H1 (cell line): Measurements from ENCODE around the gene CDC42EP4. TPM values are rescaled to one million over a fixed set of nuclear protein-coding genes. Genes with fewer than 3 reads are reported as not detected.

ENCODE experiments used
- CTCF ChIA-PET: fragments of 300-600 bp; sonication (Branson Sonifier 250); formaldehyde crosslinking; loops from one replicate; lab custom pipeline; 2021; ENCODE audit not compliant: partially characterized antibody; lab: Charles Lee
- POLR2A ChIA-PET: fragments of 300-600 bp; sonication (Branson Sonifier 250); formaldehyde crosslinking; loops from one replicate; lab custom pipeline; 2021; ENCODE audit warnings: inconsistent platforms; ENCODE audit not compliant: partially characterized antibody; lab: Charles Lee
- DNase-seq, 2 experiments: peaks; one replicate each; pipeline versions ENCODE4 v3.0.0 to v3.0.0-alpha.2; 2010 to 2022; ENCODE audit warnings: low spot score in 2 of 2, low read depth in 1 of 2, mixed read lengths in 1 of 2
- FAIRE-seq: peaks from 2 replicates; lab custom pipeline; 2011; peaks lifted over from hg19 to GRCh38; lab: Jason Lieb, UNC
- H2AFZ ChIP-seq: 2 replicates; pipeline ENCODE4 v1.8.1; 2012; ENCODE audit warnings: low read length, inconsistent platforms
- H2AK5ac ChIP-seq: 2 replicates; pipeline ENCODE4 v1.6.1; 2013; ENCODE audit warnings: low read depth, low read length
- H2BK120ac ChIP-seq: replicated peaks from 2 replicates; pipeline ENCODE3; 2013; ENCODE audit warnings: low read depth, low read length, inconsistent platforms
- H2BK12ac ChIP-seq: 2 replicates; pipeline ENCODE4 v1.6.1; 2013; ENCODE audit warnings: low read depth, low read length
- H2BK15ac ChIP-seq: 2 replicates; pipeline ENCODE4 v1.6.1; 2013; ENCODE audit warnings: low read length
- H2BK20ac ChIP-seq: 2 replicates; pipeline ENCODE4 v1.6.1; 2013; ENCODE audit warnings: low read length
- H2BK5ac ChIP-seq: 2 replicates; pipeline ENCODE4 v1.6.1; 2013; ENCODE audit warnings: low read depth, low read length
- H3K14ac ChIP-seq: 2 replicates; pipeline ENCODE4 v1.6.1; 2013; ENCODE audit warnings: inconsistent platforms; ENCODE audit not compliant: insufficient read length
- H3K18ac ChIP-seq: 2 replicates; pipeline ENCODE4 v1.6.1; 2013; ENCODE audit warnings: low read length; ENCODE audit errors: extremely low read depth
- H3K23ac ChIP-seq: 2 replicates; pipeline ENCODE4 v1.6.1; 2013; ENCODE audit warnings: inconsistent platforms; ENCODE audit not compliant: insufficient read length
- H3K23me2 ChIP-seq: 2 replicates; pipeline ENCODE4 v1.6.1; 2013; ENCODE audit warnings: low read depth, low read length
- H3K27ac ChIP-seq: 2 replicates; pipeline ENCODE4 v1.6.1; 2011; ENCODE audit warnings: low read depth, low read length, inconsistent platforms
- H3K27me3 ChIP-seq, 4 experiments: replicated peaks in 1 of 4; 1 replicate in 1 of 4; 2 replicates in 3 of 4; pipeline versions ENCODE4 v1.6.1 to v1.8.1; 2011 to 2013; ENCODE audit warnings: low read length in 3 of 4, mild to moderate bottlenecking in 3 of 4, inconsistent platforms in 2 of 4, mixed read lengths in 2 of 4, moderate library complexity in 1 of 4; ENCODE audit not compliant: control insufficient read depth in 3 of 4, insufficient read depth in 3 of 4; ENCODE audit errors: extremely low read depth in 1 of 4
- H3K36me3 ChIP-seq, 4 experiments: 2 replicates each; pipeline versions ENCODE4 v1.6.1 to v1.8.1; 2011 to 2013; ENCODE audit warnings: mild to moderate bottlenecking in 4 of 4, low read length in 3 of 4, moderate library complexity in 2 of 4, control low read depth in 1 of 4, inconsistent platforms in 1 of 4; ENCODE audit not compliant: insufficient read depth in 4 of 4, control insufficient read depth in 2 of 4
- H3K4ac ChIP-seq: replicated peaks from 2 replicates; pipeline ENCODE3; 2013; ENCODE audit warnings: low read length, low read depth, mixed read lengths, inconsistent platforms; ENCODE audit not compliant: insufficient read length
- H3K4me1 ChIP-seq, 4 experiments: replicated peaks in 1 of 4; 1 replicate in 1 of 4; 2 replicates in 3 of 4; pipeline versions ENCODE4 v1.6.1 to v1.8.1; 2011 to 2013; ENCODE audit warnings: low read length in 3 of 4, inconsistent platforms in 2 of 4, mixed read lengths in 1 of 4; ENCODE audit not compliant: insufficient read depth in 4 of 4, control insufficient read depth in 3 of 4
- H3K4me2 ChIP-seq, 2 experiments: 2 replicates each; pipeline versions ENCODE4 v1.6.1 to v1.8.1; 2011 to 2013; ENCODE audit warnings: low read depth in 2 of 2, low read length in 2 of 2, control low read depth in 1 of 2, inconsistent platforms in 1 of 2, mild to moderate bottlenecking in 1 of 2; ENCODE audit not compliant: insufficient read depth in 1 of 2
- H3K4me3 ChIP-seq, 4 experiments: fragments of 200-600, 300-600 bp in 1 of 4; sonication (generic), shearing (Covaris generic), sonication (Bioruptor Twin) in 1 of 4; 2 replicates each; pipeline versions ENCODE4 v1.5.1 to v1.8.1; 2011 to 2016; ENCODE audit warnings: low read length in 4 of 4, low read depth in 3 of 4, control low read depth in 2 of 4, inconsistent platforms in 2 of 4, mild to moderate bottlenecking in 2 of 4, mixed read lengths in 1 of 4, moderate library complexity in 1 of 4; ENCODE audit not compliant: insufficient read depth in 2 of 4; ENCODE audit errors: extremely low read depth in 1 of 4
- H3K56ac ChIP-seq: replicated peaks from 2 replicates; pipeline ENCODE3; 2013; ENCODE audit warnings: low read depth, mild to moderate bottlenecking, mixed read lengths, low read length, inconsistent platforms; ENCODE audit not compliant: insufficient read length
- H3K79me1 ChIP-seq: 2 replicates; pipeline ENCODE4 v1.6.1; 2013; ENCODE audit warnings: low read depth, low read length, control low read depth
- H3K79me2 ChIP-seq, 2 experiments: 2 replicates each; pipeline versions ENCODE4 v1.6.1 to v1.8.1; 2012 to 2013; ENCODE audit warnings: low read length in 2 of 2, mild to moderate bottlenecking in 2 of 2, inconsistent platforms in 1 of 2; ENCODE audit not compliant: insufficient read depth in 2 of 2, control insufficient read depth in 1 of 2
- H3K9ac ChIP-seq, 4 experiments: replicated peaks in 1 of 4; 1 replicate in 1 of 4; 2 replicates in 3 of 4; pipeline versions ENCODE4 v1.6.1 to v1.8.1; 2011 to 2013; ENCODE audit warnings: low read depth in 3 of 4, low read length in 3 of 4, control low read depth in 2 of 4, mild to moderate bottlenecking in 2 of 4, moderate library complexity in 2 of 4, inconsistent platforms in 1 of 4; ENCODE audit errors: extremely low read depth in 1 of 4
- H3K9me3 ChIP-seq, 2 experiments: 2 replicates each; pipeline versions ENCODE4 v1.6.1 to v1.8.1; 2012 to 2013; ENCODE audit warnings: mild to moderate bottlenecking in 2 of 2, moderate library complexity in 2 of 2, control low read depth in 1 of 2, inconsistent platforms in 1 of 2, low read depth in 1 of 2, low read length in 1 of 2, mixed read lengths in 1 of 2; ENCODE audit not compliant: insufficient read depth in 2 of 2
- H4K20me1 ChIP-seq, 2 experiments: replicated peaks in 1 of 2; 2 replicates each; pipeline versions ENCODE3 to v1.8.1; 2011 to 2013; ENCODE audit warnings: inconsistent platforms in 2 of 2, low read length in 2 of 2, mild to moderate bottlenecking in 1 of 2; ENCODE audit not compliant: insufficient read depth in 2 of 2, control insufficient read depth in 1 of 2
- H4K5ac ChIP-seq: 2 replicates; pipeline ENCODE4 v1.6.1; 2013; ENCODE audit warnings: low read length, low read depth, mixed read lengths, inconsistent platforms; ENCODE audit not compliant: insufficient read length
- H4K8ac ChIP-seq: 2 replicates; pipeline ENCODE4 v1.8.0; 2013; ENCODE audit warnings: mild to moderate bottlenecking, moderate library complexity, low read length, inconsistent platforms; ENCODE audit not compliant: insufficient read depth; ENCODE audit errors: extremely low read depth
- H4K91ac ChIP-seq: replicated peaks from 2 replicates; pipeline ENCODE3; 2013; ENCODE audit warnings: low read length, mixed read lengths, inconsistent platforms; ENCODE audit not compliant: insufficient read length
- BACH1 ChIP-seq: IDR thresholded peaks from 2 replicates; pipeline ENCODE4 v1.6.1; 2012; ENCODE audit warnings: low read length, improper control_type of control experiment
- CBX8 ChIP-seq: fragments of 300-800, 300-1000 bp; sonication (generic); IDR thresholded peaks from 2 replicates; pipeline ENCODE4 v1.7.1; 2016; ENCODE audit warnings: low read depth, low read length, borderline replicate concordance
- EP300 ChIP-seq, 2 experiments: IDR thresholded peaks; 1 replicate in 1 of 2; 2 replicates in 1 of 2; pipeline ENCODE4 v1.6.1; 2011 to 2012; ENCODE audit warnings: low read depth in 2 of 2, low read length in 2 of 2, mild to moderate bottlenecking in 2 of 2, borderline replicate concordance in 1 of 2, inconsistent platforms in 1 of 2, moderate library complexity in 1 of 2
- FOSL1 ChIP-seq: IDR thresholded peaks from 2 replicates; pipeline ENCODE4 v1.6.1; 2011; ENCODE audit warnings: mild to moderate bottlenecking, low read depth, low read length, moderate library complexity; ENCODE audit not compliant: insufficient read depth
- JUND ChIP-seq: IDR thresholded peaks from 2 replicates; pipeline ENCODE4 v1.6.1; 2011; ENCODE audit warnings: mild to moderate bottlenecking, improper control_type of control experiment, low read length
- MAFK ChIP-seq: IDR thresholded peaks from 2 replicates; pipeline ENCODE4 v1.6.1; 2012; ENCODE audit warnings: low read depth, mild to moderate bottlenecking, improper control_type of control experiment, low read length
- NRF1 ChIP-seq: IDR thresholded peaks from 2 replicates; pipeline ENCODE4 v1.6.1; 2011; ENCODE audit warnings: mild to moderate bottlenecking, low read depth, low read length, improper control_type of control experiment
- POU5F1 ChIP-seq: IDR thresholded peaks from 2 replicates; pipeline ENCODE4 v1.6.1; 2011; ENCODE audit warnings: low read depth, mild to moderate bottlenecking, low read length, moderate library complexity
- SIN3A ChIP-seq, 2 experiments: IDR thresholded peaks in 1 of 2; conservative IDR thresholded peaks in 1 of 2; 2 replicates each; pipeline ENCODE4 v1.6.1; 2011 to 2012; ENCODE audit warnings: low read length in 2 of 2, improper control_type of control experiment in 1 of 2, low read depth in 1 of 2, mild to moderate bottlenecking in 1 of 2
- USF2 ChIP-seq: IDR thresholded peaks from 2 replicates; pipeline ENCODE4 v1.6.1; 2011; ENCODE audit warnings: low read length, improper control_type of control experiment
- WGBS, 2 experiments: shearing (Covaris generic) in 1 of 2; methylation state at CpG; one replicate each; pipeline versions ENCODE4 v1.1.6 to v1.1.7; 2013 to 2015; ENCODE audit warnings: low lambda C conversion rate in 2 of 2, mixed read lengths in 2 of 2, inconsistent platforms in 1 of 2, low coverage in 1 of 2, missing lambda C conversion rate in 1 of 2; ENCODE audit not compliant: insufficient replicate concordance in 2 of 2, insufficient coverage in 1 of 2, insufficient read length in 1 of 2; ENCODE audit errors: extremely low coverage in 1 of 2, missing lambda C conversion rate in 1 of 2; 5-methylcytosine and 5-hydroxymethylcytosine counted together
- polyA plus RNA-seq, 7 experiments: library from polyadenylated mRNA; depleted of rRNA in 3 of 7; stranded (reverse) in 5 of 7; unstranded in 2 of 7; fragments of >200 nt in 5 of 7; fragments of 200-250 nt in 2 of 7; gene quantifications; 1 replicate in 5 of 7; 2 replicates in 1 of 7; 4 replicates in 1 of 7; pipeline versions ENCODE4 v1.2.1 to v1.2.3, GENCODE V29; 2011 to 2013; ENCODE audit warnings: missing spikeins in 2 of 7, mixed read lengths in 2 of 7
- total RNA-seq: library from RNA; stranded (reverse); fragmentation: NEBNext Ultra II Directional; extraction: Animal tissue kit (Norgen Biotek cat#: 25700); gene quantifications from 2 replicates; pipeline ENCODE4 v1.2.1, GENCODE V29; 2021

Gene CDC42EP4
- total and polyA plus RNA-seq, 2 of the 8 experiments (the other 6 are each of a cell fraction or from before 2014, with no cell fraction given): 8.8 to 12.6 TPM

- H3K27ac ChIP-seq: no peak overlapping the region
- no peak overlapping the region for H2BK15ac ChIP-seq
- H4K8ac ChIP-seq: no peak overlapping the region
- H3K79me2 ChIP-seq: no peaks in the 10 kb centered on the region
- H3K4ac ChIP-seq: no peak overlapping the region
- H4K91ac ChIP-seq: no peak overlapping the region
- H3K14ac ChIP-seq: no peak overlapping the region
- H2BK12ac ChIP-seq: no peak overlapping the region
- no peak for FAIRE-seq
- H3K18ac ChIP-seq: no peak overlapping the region
- H4K20me1 ChIP-seq: no peaks in the 10 kb centered on the region
- no peak overlapping the region for H2BK120ac ChIP-seq
- no peak overlapping the region for H3K23ac ChIP-seq
- no peak overlapping the region for H2BK20ac ChIP-seq
- H3K79me1 ChIP-seq: no peaks in the 10 kb centered on the region
- no peak for DNase-seq
- H3K9me3 ChIP-seq: peaks cover 0 to 3% of the 10 kb centered on the region in 2 experiments; a peak in 1 of 4 replicates
- no peaks in the 10 kb centered on the region for H3K36me3 ChIP-seq
- no peak overlapping the region for H2BK5ac ChIP-seq
- peaks cover 5% of the 10 kb centered on the region; the same call in 1 of the 2 replicates for H3K23me2 ChIP-seq
- peaks cover 4 to 15% (median 11%) of the 10 kb centered on the region in 4 experiments for H3K4me1 ChIP-seq
- no peak overlapping the region for H3K4me3 ChIP-seq
- no peak overlapping the region for H2AFZ ChIP-seq
- peaks cover 0 to 10% (median 3%) of the 10 kb centered on the region in 4 experiments; a peak in 3 of 7 replicates for H3K27me3 ChIP-seq
- no peak overlapping the region for H3K9ac ChIP-seq
- no peak overlapping the region for H4K5ac ChIP-seq
- H3K4me2 ChIP-seq: no peak overlapping the region
- no peak overlapping the region for H2AK5ac ChIP-seq
- TF ChIP-seq JUND (no peak), CBX8 (no peak), SIN3A (conservative IDR thresholded peaks at IDR 0.05 in 1 of 2, IDR thresholded peaks at IDR 0.05 in 1 of 2; ENCODE audit: low read depth in 1 of 2, low read length in 2 of 2) (no peak), POU5F1 (no peak), BACH1 (no peak), MAFK (no peak), USF2 (no peak), NRF1 (no peak), FOSL1 (no peak), EP300 (IDR thresholded peaks at IDR 0.05; ENCODE audit: borderline replicate concordance in 1 of 2, low read depth in 2 of 2, low read length in 2 of 2) (no peak)
- TF ChIP-seq, all 59 proteins: peak for 0
- ChIA-PET POLR2A (interaction anchor here (0.9 kb wide), 1 partner anchor 105 kb away, joined by 4 read pairs; no protein-coding TSS in a partner anchor), CTCF (interaction anchor here (0.5 to 6.5 kb wide), 12 partner anchors 9 to 103 kb away, joined by 3 to 35 read pairs (median 4); no protein-coding TSS in a partner anchor)
- 88% methylated on average over 11 of the region's 11 CpGs; no CpG with 5 or more reads in 1 of the 2 experiments for WGBS, 2 experiments
- no peak overlapping the region for H3K56ac ChIP-seq
Observed at GRCh38 chr17:73266796-73267195, 45.0 kb downstream of the CDC42EP4 start.
